GM12875 (cell line): ENCODE results near the gene CCL2.

Source experiments
- H3K4me3 ChIP-seq: one replicate; pipeline ENCODE4 v1.5.1; 2011; ENCODE audit warnings: low read depth, low read length, control low read depth
- CTCF ChIP-seq: IDR thresholded peaks from 2 replicates; pipeline ENCODE4 v1.5.1; 2011; ENCODE audit warnings: low read depth, mild to moderate bottlenecking, control low read depth, inconsistent platforms, low read length, moderate library complexity, borderline replicate concordance; ENCODE audit not compliant: insufficient read depth

The CCL2 gene

GRCh38 chr17:34254651-34255380 is at the start of gene CCL2:
CCL2 (plus strand) TSS chr17:34255285; CDS start chr17:34255350, 65 bp downstream.
- H3K4me3 ChIP-seq, result no peak within 1 kb of the TSS
- no peak for TF ChIP-seq CTCF

GRCh38 chr17:34205401-34205800 is 49.7 kb upstream of the CCL2 start:
- TF ChIP-seq CTCF, result no peak

GRCh38 chr17:34206569-34206968 is 48.5 kb upstream of the CCL2 start:
- H3K4me3 ChIP-seq, result no peak overlapping the region
- no peak for TF ChIP-seq CTCF

More at GRCh38 chr17:34205401-34205800, 49.7 kb upstream of the CCL2 start:
- H3K4me3 ChIP-seq, result no peak overlapping the region

- H3K4me3 ChIP-seq, result no peak overlapping the region
- TF ChIP-seq CTCF, result no peak
Measured at GRCh38 chr17:34207572-34207971, 47.5 kb upstream of the CCL2 start.

- H3K4me3 ChIP-seq, result no peak overlapping the region
- TF ChIP-seq CTCF, result no peak
Measured at GRCh38 chr17:34218748-34219147, 36.3 kb upstream of the CCL2 start.

- no peak for TF ChIP-seq CTCF
- no peak overlapping the region for H3K4me3 ChIP-seq
Measured at GRCh38 chr17:34219405-34219804, 35.7 kb upstream of the CCL2 start.

GRCh38 chr17:34220045-34220751 is 34.9 kb upstream of the CCL2 start:
- H3K4me3 ChIP-seq, result no peak overlapping the region
- TF ChIP-seq CTCF, result no peak
